GM21723 (cell line): ENCODE results near the gene SENP2.
"Not testable (repeated sequence)": the region's sequence is repeated elsewhere in the genome, so short reads cannot be mapped to it uniquely, and the experiment has no call there.

ENCODE experiments used
- ATAC-seq: cut with Tn5 transposase; IDR thresholded peaks from one replicate; pipeline ENCODE4 v1.9.1; 2021; ENCODE audit warnings: mild to moderate bottlenecking, moderate library complexity; ENCODE audit not compliant: unreplicated experiment

The SENP2 gene

GRCh38 chr3:185646382-185647133 lies 60.5 kb downstream of the SENP2 start:
- ATAC-seq = no peak

DNA sequence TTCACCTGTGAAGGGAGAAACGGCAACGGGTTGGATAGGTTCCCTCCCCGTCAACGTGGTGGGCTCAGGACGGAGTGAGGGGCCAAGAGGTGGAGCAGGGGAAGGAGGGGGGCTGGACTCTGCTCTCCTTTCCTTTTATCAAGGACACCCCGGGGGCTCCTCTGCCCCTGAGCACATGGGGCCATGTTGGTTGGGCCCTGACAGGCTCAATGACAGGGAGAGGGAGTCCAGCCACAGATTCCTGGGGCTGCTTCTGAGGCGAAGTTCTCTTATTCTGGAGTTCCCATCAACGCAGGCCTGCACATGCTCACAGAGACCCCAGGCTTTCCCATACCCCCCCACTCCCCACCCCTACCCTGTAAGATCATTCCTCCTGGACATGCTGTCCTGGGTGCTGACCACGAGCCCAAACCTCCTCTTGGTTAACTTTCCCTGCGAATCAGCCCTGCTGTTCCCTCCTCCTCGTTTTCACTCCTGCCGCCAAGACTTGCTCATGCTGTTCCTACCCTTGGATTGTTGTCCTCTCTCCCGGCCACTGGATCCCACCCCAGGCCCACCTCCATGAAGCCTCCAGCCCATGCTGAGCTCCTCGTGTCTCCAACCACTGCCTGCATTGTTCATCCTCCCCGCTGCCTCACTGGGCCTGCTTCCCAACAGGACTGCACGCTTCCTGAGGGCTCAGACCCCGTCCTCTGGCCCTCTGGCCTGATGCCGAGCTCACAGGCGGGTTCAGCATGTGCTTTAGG lies 61.2 kb downstream of the SENP2 start:
- ATAC-seq = no peak

- ATAC-seq = no peak
Observed at GRCh38 chr3:185647880-185648210, 61.8 kb downstream of the SENP2 start.

GRCh38 chr3:185648396-185648795 lies 62.3 kb downstream of the SENP2 start:
- no peak for ATAC-seq

DNA sequence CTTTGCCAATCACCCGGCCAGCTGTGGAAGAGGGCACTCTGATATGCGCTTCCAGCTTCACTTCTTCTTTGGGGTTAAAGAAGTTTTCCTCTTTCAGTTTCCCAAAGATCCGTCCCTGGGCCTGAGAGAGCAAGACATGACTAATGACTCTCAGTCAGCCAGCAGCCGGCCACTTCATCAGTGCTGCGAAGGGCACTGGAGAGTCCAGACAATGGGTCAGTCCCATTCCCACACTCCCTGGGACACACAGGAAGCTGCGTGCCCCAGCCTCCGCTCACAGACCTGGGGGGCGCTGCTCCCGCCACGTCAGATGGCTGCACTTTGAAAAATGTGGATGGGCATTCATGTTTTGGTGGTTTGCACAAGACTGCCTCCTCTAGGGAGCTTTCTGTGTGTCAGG lies 63.3 kb downstream of the SENP2 start:
- no peak for ATAC-seq

GRCh38 chr3:185651971-185652370 lies 65.9 kb downstream of the SENP2 start:
- no peak for ATAC-seq

- ATAC-seq = no peak
Observed at GRCh38 chr3:185653949-185654757, 68.1 kb downstream of the SENP2 start.

GRCh38 chr3:185654758-185655145 lies 68.7 kb downstream of the SENP2 start:
- no peak for ATAC-seq

DNA sequence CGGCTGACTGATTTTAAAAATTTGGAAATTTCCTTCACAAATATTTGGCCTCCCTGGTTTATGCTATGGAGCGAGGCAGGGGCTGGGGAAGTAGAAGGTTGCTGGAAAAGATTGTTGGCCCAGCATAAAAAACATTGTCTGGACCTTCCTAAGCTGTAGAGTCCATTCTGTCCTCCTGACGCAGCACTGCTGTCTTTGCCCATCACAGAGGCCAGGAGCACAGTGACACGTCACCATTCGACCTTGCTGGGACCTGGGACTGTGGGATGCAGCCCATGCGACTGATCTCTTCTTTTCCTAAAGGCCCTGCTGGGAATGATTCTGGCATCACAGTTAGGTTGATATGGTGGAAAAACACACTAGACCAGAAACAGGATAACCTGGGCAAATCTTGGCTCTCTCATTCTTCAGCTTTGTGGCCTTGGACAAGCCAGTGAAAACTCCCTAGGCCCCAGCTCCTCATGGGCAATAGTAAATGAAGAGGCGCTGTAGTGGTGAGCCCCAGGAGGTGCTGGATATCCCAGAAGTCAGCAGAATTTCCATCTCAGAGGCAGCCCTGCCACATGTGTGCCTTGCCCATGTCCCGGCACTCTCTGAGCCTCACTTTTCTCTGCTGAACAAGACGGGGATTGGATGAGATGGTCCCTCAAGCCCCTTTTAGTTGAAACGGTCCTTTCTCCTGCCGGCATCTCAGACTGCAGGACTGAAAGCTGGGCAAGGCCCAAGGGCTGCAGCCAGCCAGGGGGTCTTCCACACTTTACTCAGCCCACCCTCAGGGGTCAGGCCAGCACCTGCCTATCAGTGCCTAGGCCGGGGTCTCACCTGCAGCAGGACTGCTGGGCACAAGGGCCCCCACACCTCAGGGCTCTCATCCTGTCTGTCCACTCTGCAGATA lies 69.6 kb downstream of the SENP2 start:
- no peak for ATAC-seq

DNA sequence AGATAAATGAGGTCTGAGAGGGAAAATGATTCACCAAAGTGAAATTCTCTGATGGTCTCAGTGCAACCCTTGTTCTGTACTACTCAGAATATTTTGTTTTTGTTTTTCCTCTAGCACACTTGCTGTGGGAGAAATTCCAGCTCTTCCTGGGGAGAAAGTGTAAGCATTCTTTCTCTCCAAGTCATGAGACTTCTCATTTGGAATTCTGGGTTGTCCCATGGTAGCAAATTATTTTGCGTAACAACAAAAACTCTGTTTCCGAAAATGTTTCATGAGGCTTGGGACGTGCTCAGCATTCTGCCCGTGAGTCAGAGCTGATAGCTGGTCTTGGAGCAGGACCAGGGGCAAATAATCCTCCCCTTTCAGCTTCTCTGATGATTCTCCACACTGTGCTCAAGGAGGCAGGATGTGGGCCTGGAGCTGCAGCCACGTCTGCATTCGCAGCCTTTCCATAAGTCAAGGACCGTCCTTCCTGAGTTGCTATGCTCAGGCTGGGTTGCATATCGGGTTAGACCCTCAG lies 70.3 kb downstream of the SENP2 start:
- no peak for ATAC-seq

- ATAC-seq = no peak
Observed at GRCh38 chr3:185657211-185657610, 71.1 kb downstream of the SENP2 start.

GRCh38 chr3:185657691-185658503 lies 71.8 kb downstream of the SENP2 start:
- ATAC-seq = no peak

GRCh38 chr3:185658504-185658912 lies 72.4 kb downstream of the SENP2 start:
- no peak for ATAC-seq

DNA sequence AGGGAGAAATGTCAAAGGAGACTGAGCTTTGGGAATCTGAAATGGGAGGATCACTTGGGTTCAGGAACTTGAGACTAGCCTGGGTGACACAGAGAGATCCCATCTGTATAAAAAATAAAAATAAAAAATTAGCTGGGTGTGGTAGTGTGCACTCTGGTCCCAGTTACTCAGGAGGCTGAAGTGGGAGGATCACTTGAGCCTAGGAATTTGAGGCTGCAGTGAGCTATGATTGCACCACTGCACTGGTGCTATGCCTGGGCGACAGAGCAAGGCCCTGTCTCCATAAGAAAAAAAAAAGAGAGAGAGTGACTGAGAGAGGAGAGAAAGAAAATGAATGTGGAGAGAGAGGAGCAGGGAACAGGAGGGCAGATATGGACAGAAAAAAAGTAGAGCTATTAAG lies 72.8 kb downstream of the SENP2 start:
- no peak for ATAC-seq

GRCh38 chr3:185659942-185660921 lies 74.1 kb downstream of the SENP2 start:
- ATAC-seq = no peak

- not testable (repeated sequence) for ATAC-seq
Observed at GRCh38 chr3:185661296-185661695, 75.2 kb downstream of the SENP2 start.

DNA sequence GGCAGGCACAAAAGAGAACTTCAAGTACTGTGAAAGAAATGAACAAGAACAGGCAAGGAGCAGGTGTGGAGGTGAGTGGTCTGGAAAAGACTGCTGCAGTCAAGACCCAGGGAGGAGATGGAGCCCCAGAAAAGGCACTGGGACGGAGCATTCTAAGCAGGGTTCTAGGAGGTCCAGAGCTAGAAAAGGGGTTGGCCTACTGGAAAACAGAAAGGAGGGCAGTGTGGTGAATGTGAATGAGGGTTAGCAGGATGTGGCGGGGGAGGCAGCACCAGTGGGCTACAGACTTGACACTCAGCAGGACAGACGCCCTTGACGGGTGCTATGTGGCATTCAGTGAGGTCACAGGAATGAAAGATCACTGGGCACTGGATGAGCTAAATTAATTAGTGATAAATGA lies 75.7 kb downstream of the SENP2 start:
- no peak for ATAC-seq

GRCh38 chr3:185663929-185664328 lies 77.8 kb downstream of the SENP2 start:
- no peak for ATAC-seq
